Psoas muscle (tissue), 8 donors: Measurements from ENCODE around the gene TMEM51. TPM values are rescaled to one million over a fixed set of nuclear protein-coding genes. Genes with fewer than 3 reads are reported as not detected.

Source experiments
- ATAC-seq, 4 donors: fragments of 200-7000 bp; cut with Tn5 transposase; one replicate each; pipeline ENCODE4 v1.9.1; 2020; ENCODE audit warnings: moderate library complexity in 3 of 4, mild to moderate bottlenecking in 2 of 4
- DNase-seq, 2 donors: peaks; one replicate each; pipeline ENCODE4 v3.0.0-alpha.2; 2020
- H3K27ac ChIP-seq: fragments of 200-600 bp; one replicate; pipeline ENCODE4 v1.8.0; 2022
- H3K27me3 ChIP-seq, 3 donors: fragments of 200-600 bp in 1 of 3; one replicate each; pipeline versions ENCODE4 v1.6.1 to v1.8.0; 2013 to 2022; ENCODE audit warnings: low read length in 2 of 3, mild to moderate bottlenecking in 2 of 3, moderate library complexity in 1 of 3; ENCODE audit not compliant: insufficient read depth in 3 of 3
- H3K36me3 ChIP-seq, 2 donors: fragments of 200-600 bp in 1 of 2; one replicate each; pipeline versions ENCODE4 v1.6.1 to v1.8.0; 2013 to 2022; ENCODE audit warnings: low read depth in 1 of 2, mild to moderate bottlenecking in 1 of 2, moderate library complexity in 1 of 2; ENCODE audit not compliant: insufficient read depth in 1 of 2
- H3K4me1 ChIP-seq: fragments of 200-600 bp; one replicate; pipeline ENCODE4 v1.8.0; 2022
- H3K4me3 ChIP-seq: fragments of 200-600 bp; one replicate; pipeline ENCODE4 v1.8.0; 2022; ENCODE audit warnings: mild to moderate bottlenecking
- H3K9me3 ChIP-seq: fragments of 200-600 bp; one replicate; pipeline ENCODE4 v1.8.0; 2022
- CTCF ChIP-seq: fragments of 200-600 bp; IDR thresholded peaks from one replicate; pipeline ENCODE4 v1.8.0; 2022; ENCODE audit warnings: antibody characterized with exemption
- WGBS, 3 donors: extraction: QIAGEN DNeasy Blood & Tissue Kit; methylation state at CpG; one replicate each; pipeline versions ENCODE4 v1.1.6 to v1.1.7; 2013; 5-methylcytosine and 5-hydroxymethylcytosine counted together
- intact Hi-C, 2 donors: fragments of 100-400 bp; cut with DNase I; formaldehyde crosslinking; loops; one replicate each; pipeline versions ENCODE4 v1.11.0 to v1.14.2; 2022
- polyA plus RNA-seq, 3 donors: library from polyadenylated mRNA; stranded (reverse); fragments of 200-250 nt; gene quantifications; one replicate each; pipeline ENCODE4 v1.2.3, GENCODE V29; 2013
- total RNA-seq, 4 donors: library from RNA; stranded (reverse); fragmentation: NEBNext Ultra II Directional in 2 of 4; extraction: Animal tissue kit (Norgen Biotek cat#: 25700) in 2 of 4; gene quantifications; one replicate each; pipeline versions ENCODE4 v1.2.1 to v1.2.4, GENCODE V29; 2021 to 2023
- donor health status: healthy with polysubstance abuse.
- donor health status: DM: no; HTN: no; CAD: no; lungs with moderate emphysema.
- donor health status: Bipolar disorder and iron deficiency.
- donor health status: healthy.
- donor health status: DM: yes; HTN: yes; CAD: no.
- donor health status: DM: no; HTN: no; CAD: no.
- donor health status: DM: no; HTN: no; CAD: no.
- donor health status: DM: yes; HTN: yes; CAD: no.

TMEM51 gene
- total and polyA plus RNA-seq, 7 donors, result 0.67 to 1.7 (median 0.97) TPM

GRCh38 chr1:15176898-15177665 is 23.5 kb downstream of the TMEM51 start:
- DNase-seq (no peak), ATAC-seq (no peak)
- H3K9me3 ChIP-seq, result no peaks in the 10 kb centered on the region
- intact Hi-C loops, result no loop called here
- no peaks in the 10 kb centered on the region for H3K36me3 ChIP-seq
- TF ChIP-seq CTCF, result no peak
- H3K27ac ChIP-seq, result no peak overlapping the region
- no peaks in the 10 kb centered on the region for H3K4me1 ChIP-seq
- 55 to 68% (median 64%) methylated on average over 7 of the region's 7 CpGs for WGBS, 3 donors
- no peaks in the 10 kb centered on the region for H3K27me3 ChIP-seq
- no peak overlapping the region for H3K4me3 ChIP-seq

GRCh38 chr1:15177710-15178166 is 24.2 kb downstream of the TMEM51 start:
- no peaks in the 10 kb centered on the region for H3K36me3 ChIP-seq
- no peaks in the 10 kb centered on the region for H3K9me3 ChIP-seq
- no peak for TF ChIP-seq CTCF
- H3K4me3 ChIP-seq, result no peak overlapping the region
- ATAC-seq (no peak), DNase-seq (no peak)
- H3K4me1 ChIP-seq, result no peaks in the 10 kb centered on the region
- no peak overlapping the region for H3K27ac ChIP-seq
- no peaks in the 10 kb centered on the region for H3K27me3 ChIP-seq
- intact Hi-C loops, result no loop called here
- WGBS, 3 donors, result 75 to 76% (median 75%) methylated on average over 14 of the region's 14 CpGs

- TF ChIP-seq CTCF, result no peak
- Histone ChIP-seq H3K4me3 (no peak overlapping the region), H3K36me3 (no peaks in the 10 kb centered on the region), H3K4me1 (no peaks in the 10 kb centered on the region), H3K9me3 (no peaks in the 10 kb centered on the region), H3K27ac (peak overlapping the region; percentile 30), H3K27me3 (no peaks in the 10 kb centered on the region)
- intact Hi-C loops, result no loop called here
- DNase-seq (no peak), ATAC-seq (peak in 1 of 4 donors; percentile 49)
- 31 to 40% (median 34%) methylated on average over 9 of the region's 9 CpGs for WGBS, 3 donors
Observed at GRCh38 chr1:15178571-15179484, 25.3 kb downstream of the TMEM51 start.

DNA sequence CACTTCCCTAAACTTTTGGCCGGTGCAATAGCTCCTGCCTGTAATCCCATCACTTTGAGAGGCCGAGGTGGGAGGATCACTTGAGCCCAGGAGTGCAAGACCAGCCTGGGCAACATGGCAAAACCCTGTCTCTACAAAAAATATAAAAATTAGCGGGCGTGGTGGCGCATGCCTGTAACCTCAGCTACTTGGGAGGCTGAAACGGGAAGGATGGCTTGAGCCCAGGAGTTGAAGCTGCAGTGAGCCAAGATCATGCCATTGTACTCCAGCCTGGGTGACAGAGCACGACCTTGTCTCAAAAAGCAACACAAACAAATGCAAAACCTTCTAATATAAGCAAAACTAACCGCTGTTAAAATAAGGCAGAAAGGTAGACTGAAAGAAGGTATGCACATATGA is 25.9 kb downstream of the TMEM51 start:
- DNase-seq (no peak), ATAC-seq (no peak)
- Histone ChIP-seq H3K9me3 (no peaks in the 10 kb centered on the region), H3K36me3 (no peaks in the 10 kb centered on the region), H3K27ac (peak overlapping the region; percentile 30), H3K27me3 (no peaks in the 10 kb centered on the region), H3K4me3 (no peak overlapping the region), H3K4me1 (no peaks in the 10 kb centered on the region)
- TF ChIP-seq CTCF, result no peak
- WGBS, 3 donors, result 69 to 73% (median 70%) methylated on average over 8 of the region's 8 CpGs
- intact Hi-C loops, result no loop called here
